ENCODE measurements around the gene LRIT2. TPM values are rescaled to one million over a fixed set of nuclear protein-coding genes. Genes with fewer than 3 reads are reported as not detected.

The LRIT2 gene
- total RNA-seq, 1 experiment from 2014 or later, result not detected

DNA sequence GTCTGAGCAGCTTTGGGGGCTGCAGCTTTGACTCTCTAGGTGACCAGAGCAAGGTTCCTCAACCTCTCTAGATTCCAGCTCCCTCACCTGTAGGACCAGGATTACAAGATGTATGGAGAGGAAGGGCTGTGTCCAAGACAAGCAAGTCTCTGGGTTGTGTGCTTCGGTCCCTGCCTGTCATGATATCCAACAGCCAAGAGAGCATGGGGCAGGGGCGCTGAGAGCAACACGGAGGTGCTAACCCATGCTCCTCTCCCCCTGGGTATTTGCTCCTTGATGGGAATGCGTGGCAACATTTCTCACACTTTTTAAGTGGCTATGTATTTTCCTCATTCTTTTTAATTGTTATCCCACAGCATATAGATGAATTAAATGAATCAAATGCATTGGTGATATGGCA lies 20.7 kb downstream of the LRIT2 start:
- H3K36me3 Mint-ChIP-seq (ENCODE audit: insufficient read depth, unreplicated experiment), result peaks cover 3% of the 10 kb centered on the region
- no TSS peak for BruUV-seq (replicated peaks)
- no peak for DNase-seq
- H3K27ac Mint-ChIP-seq (ENCODE audit: unreplicated experiment), result no peak overlapping the region
- CTCF ChIA-PET, result no interaction called here
- peaks cover 54% of the 10 kb centered on the region for H3K27me3 Mint-ChIP-seq (ENCODE audit: unreplicated experiment)
- H3K9me3 Mint-ChIP-seq (ENCODE audit: low read depth, unreplicated experiment), result no peaks in the 10 kb centered on the region
- intact Hi-C loops (cut with micrococcal nuclease; ENCODE audit: unreplicated experiment), result no loop called here
- no peak overlapping the region for H3K4me3 Mint-ChIP-seq (ENCODE audit: low read depth, unreplicated experiment)
- TF ChIP-seq, protein P1, sequence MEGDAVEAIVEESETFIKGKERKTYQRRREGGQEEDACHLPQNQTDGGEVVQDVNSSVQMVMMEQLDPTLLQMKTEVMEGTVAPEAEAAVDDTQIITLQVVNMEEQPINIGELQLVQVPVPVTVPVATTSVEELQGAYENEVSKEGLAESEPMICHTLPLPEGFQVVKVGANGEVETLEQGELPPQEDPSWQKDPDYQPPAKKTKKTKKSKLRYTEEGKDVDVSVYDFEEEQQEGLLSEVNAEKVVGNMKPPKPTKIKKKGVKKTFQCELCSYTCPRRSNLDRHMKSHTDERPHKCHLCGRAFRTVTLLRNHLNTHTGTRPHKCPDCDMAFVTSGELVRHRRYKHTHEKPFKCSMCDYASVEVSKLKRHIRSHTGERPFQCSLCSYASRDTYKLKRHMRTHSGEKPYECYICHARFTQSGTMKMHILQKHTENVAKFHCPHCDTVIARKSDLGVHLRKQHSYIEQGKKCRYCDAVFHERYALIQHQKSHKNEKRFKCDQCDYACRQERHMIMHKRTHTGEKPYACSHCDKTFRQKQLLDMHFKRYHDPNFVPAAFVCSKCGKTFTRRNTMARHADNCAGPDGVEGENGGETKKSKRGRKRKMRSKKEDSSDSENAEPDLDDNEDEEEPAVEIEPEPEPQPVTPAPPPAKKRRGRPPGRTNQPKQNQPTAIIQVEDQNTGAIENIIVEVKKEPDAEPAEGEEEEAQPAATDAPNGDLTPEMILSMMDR (IDR thresholded peaks at IDR 0.05; ENCODE audit: unreplicated experiment), result no peak
- H3K4me1 Mint-ChIP-seq (ENCODE audit: low read depth, unreplicated experiment), result no peaks in the 10 kb centered on the region

DNA sequence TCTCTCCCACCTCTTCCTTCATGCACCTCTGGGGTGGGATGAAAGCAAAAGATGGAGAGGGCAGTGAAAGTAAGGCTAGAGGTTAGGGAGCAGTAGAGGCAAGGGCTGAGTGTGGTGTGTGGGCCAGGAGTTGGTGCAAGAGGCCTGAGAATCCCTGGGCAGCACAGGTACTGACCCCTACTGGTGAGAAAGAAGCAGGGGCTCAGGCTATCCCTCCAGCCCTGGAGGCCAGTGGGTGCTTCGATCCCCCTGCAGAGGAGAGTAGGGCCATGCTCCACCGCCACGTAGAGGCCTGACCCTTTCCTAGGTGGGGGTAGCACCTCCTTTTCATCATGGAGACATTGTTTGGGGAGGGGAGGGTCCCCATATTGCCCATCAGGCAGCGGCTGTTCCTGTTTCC lies 21.2 kb downstream of the LRIT2 start:
- no peak for DNase-seq
- no peaks in the 10 kb centered on the region for H3K9me3 Mint-ChIP-seq (ENCODE audit: low read depth, unreplicated experiment)
- peaks cover 3% of the 10 kb centered on the region for H3K36me3 Mint-ChIP-seq (ENCODE audit: insufficient read depth, unreplicated experiment)
- no peak overlapping the region for H3K27ac Mint-ChIP-seq (ENCODE audit: unreplicated experiment)
- no peaks in the 10 kb centered on the region for H3K4me1 Mint-ChIP-seq (ENCODE audit: low read depth, unreplicated experiment)
- peaks cover 57% of the 10 kb centered on the region for H3K27me3 Mint-ChIP-seq (ENCODE audit: unreplicated experiment)
- no peak overlapping the region for H3K4me3 Mint-ChIP-seq (ENCODE audit: low read depth, unreplicated experiment)
- no TSS peak for BruUV-seq (replicated peaks)
- TF ChIP-seq, protein P1 (IDR thresholded peaks at IDR 0.05; ENCODE audit: unreplicated experiment), result no peak
- CTCF ChIA-PET, result no interaction called here
- intact Hi-C loops (cut with micrococcal nuclease; ENCODE audit: unreplicated experiment), result no loop called here

DNA sequence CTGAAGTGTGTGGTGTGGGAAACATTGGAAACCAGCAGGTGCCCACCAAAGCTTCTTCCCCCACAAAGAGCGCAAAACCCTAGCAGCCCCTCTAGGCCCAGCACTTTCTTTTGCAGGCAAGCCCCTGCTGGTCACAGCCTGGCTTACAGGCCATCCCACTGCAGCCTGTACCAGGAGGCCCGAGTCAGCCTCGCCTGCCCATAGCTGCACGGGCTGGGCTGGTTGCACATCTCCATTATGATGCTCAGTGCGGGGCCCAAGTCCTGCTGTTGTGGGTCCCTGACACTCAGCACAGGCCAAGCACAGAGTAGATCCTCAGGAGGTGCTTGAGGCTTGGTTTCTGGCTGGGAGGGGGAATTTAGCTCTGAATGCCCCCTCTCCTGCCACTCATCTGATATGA lies 23.0 kb downstream of the LRIT2 start:
- CTCF ChIA-PET, result interaction anchor here (1.2 kb wide), 1 partner anchor 11 kb away, joined by 3 read pairs; no protein-coding TSS in a partner anchor
- intact Hi-C loops (cut with micrococcal nuclease; ENCODE audit: unreplicated experiment), result no loop called here
- DNase-seq, result no peak
- Mint-ChIP-seq H3K9me3 (ENCODE audit: low read depth, unreplicated experiment) (no peaks in the 10 kb centered on the region), H3K27me3 (ENCODE audit: unreplicated experiment) (peaks cover 59% of the 10 kb centered on the region), H3K27ac (ENCODE audit: unreplicated experiment) (no peak overlapping the region), H3K4me1 (ENCODE audit: low read depth, unreplicated experiment) (no peaks in the 10 kb centered on the region), H3K36me3 (ENCODE audit: insufficient read depth, unreplicated experiment) (peaks cover 3% of the 10 kb centered on the region), H3K4me3 (ENCODE audit: low read depth, unreplicated experiment) (no peak overlapping the region)
- TF ChIP-seq, protein P1 (IDR thresholded peaks at IDR 0.05; ENCODE audit: unreplicated experiment), result no peak
- BruUV-seq (replicated peaks), result no TSS peak

DNA sequence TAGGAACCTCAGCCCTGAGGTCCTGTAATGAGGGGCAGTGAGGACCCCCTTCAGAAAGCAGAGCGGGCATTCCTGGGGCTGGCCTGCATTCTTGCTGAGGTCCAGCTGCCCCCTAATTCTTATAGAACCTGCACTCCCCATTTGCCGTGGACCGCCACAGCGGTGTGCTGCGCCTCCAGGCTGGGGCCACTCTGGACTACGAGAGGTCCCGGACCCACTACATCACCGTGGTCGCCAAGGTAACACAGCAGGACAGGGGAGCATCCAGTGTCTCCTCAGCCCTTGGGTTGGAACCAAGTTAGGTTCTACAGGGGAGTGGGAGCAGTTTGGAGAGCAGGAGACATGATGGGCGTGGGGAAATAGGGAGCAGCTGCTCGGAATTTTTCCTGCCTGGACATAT lies 23.7 kb downstream of the LRIT2 start:
- no peaks in the 10 kb centered on the region for H3K36me3 Mint-ChIP-seq (ENCODE audit: insufficient read depth, unreplicated experiment)
- H3K4me1 Mint-ChIP-seq (ENCODE audit: low read depth, unreplicated experiment), result no peaks in the 10 kb centered on the region
- CTCF ChIA-PET, result interaction anchor here (1.2 kb wide), 1 partner anchor 10 kb away, joined by 3 read pairs; no protein-coding TSS in a partner anchor
- no peak for DNase-seq
- H3K4me3 Mint-ChIP-seq (ENCODE audit: low read depth, unreplicated experiment), result no peak overlapping the region
- no peaks in the 10 kb centered on the region for H3K9me3 Mint-ChIP-seq (ENCODE audit: low read depth, unreplicated experiment)
- TF ChIP-seq, protein P1 (IDR thresholded peaks at IDR 0.05; ENCODE audit: unreplicated experiment), result no peak
- BruUV-seq (replicated peaks), result no TSS peak
- no peak overlapping the region for H3K27ac Mint-ChIP-seq (ENCODE audit: unreplicated experiment)
- intact Hi-C loops (cut with micrococcal nuclease; ENCODE audit: unreplicated experiment), result no loop called here
- peaks cover 59% of the 10 kb centered on the region for H3K27me3 Mint-ChIP-seq (ENCODE audit: unreplicated experiment)

All from Calu3 (cell line).